Measurements from ENCODE around the gene CARMIL1. TPM values are rescaled to one million over a fixed set of nuclear protein-coding genes. Genes with fewer than 3 reads are reported as not detected.

The CARMIL1 gene
- total and polyA plus RNA-seq, 11 donors, result 2.4 to 9.1 (median 5.3) TPM

- H3K36me3 ChIP-seq, result no peaks in the 10 kb centered on the region
- H3K9me3 ChIP-seq, result no peaks in the 10 kb centered on the region
- ATAC-seq (no peak), DNase-seq (no peak)
- no peak for TF ChIP-seq CTCF (IDR thresholded peaks at IDR 0.05)
- no peak for TF ChIP-seq POLR2A (IDR thresholded peaks at IDR 0.05)
- WGBS, 4 donors, result 67 to 84% (median 75%) methylated on average over 7 of the region's 7 CpGs
- no peak overlapping the region for H3K27ac ChIP-seq
- H3K4me1 ChIP-seq, result no peaks in the 10 kb centered on the region
- H3K4me3 ChIP-seq, result no peak overlapping the region
- intact Hi-C loops (cut with DNase I), result no loop called here
- H3K27me3 ChIP-seq, result no peaks in the 10 kb centered on the region
Measured at GRCh38 chr6:25257686-25258348, 21.4 kb upstream of the CARMIL1 start.

GRCh38 chr6:25259756-25260155 lies 19.4 kb upstream of the CARMIL1 start:
- ATAC-seq, result no peak
- WGBS, 4 donors, result 94 to 95% (median 95%) methylated on average over 4 of the region's 4 CpGs
- H3K27ac ChIP-seq, result no peak overlapping the region
- H3K27me3 ChIP-seq, result no peaks in the 10 kb centered on the region
- no peaks in the 10 kb centered on the region for H3K36me3 ChIP-seq
- DNase-seq, result no peak
- intact Hi-C loops (cut with DNase I), result loop anchor here in 3 of 10 donors (5.0 to 10.0 kb wide), 2 partner anchors 32 to 345 kb away; no protein-coding TSS in a partner anchor
- TF ChIP-seq POLR2A (IDR thresholded peaks at IDR 0.05) (no peak), CTCF (IDR thresholded peaks at IDR 0.05) (no peak)
- H3K9me3 ChIP-seq, result no peaks in the 10 kb centered on the region
- no peak overlapping the region for H3K4me3 ChIP-seq
- H3K4me1 ChIP-seq, result no peaks in the 10 kb centered on the region

GRCh38 chr6:25263657-25264056 lies 15.5 kb upstream of the CARMIL1 start:
- ATAC-seq, result no peak
- H3K9me3 ChIP-seq, result peaks cover 0 to 6% (median 0%) of the 10 kb centered on the region in 12 donors

More at GRCh38 chr6:25263657-25264056, 15.5 kb upstream of the CARMIL1 start:
- WGBS, 4 donors, result 66 to 79% (median 73%) methylated on average over 2 of the region's 2 CpGs
- no peaks in the 10 kb centered on the region for H3K36me3 ChIP-seq
- no peak for TF ChIP-seq CTCF (IDR thresholded peaks at IDR 0.05)
- no peak for TF ChIP-seq POLR2A (IDR thresholded peaks at IDR 0.05)
- no peak for DNase-seq
- H3K4me1 ChIP-seq, result peaks cover 0 to 8% (median 2%) of the 10 kb centered on the region in 12 donors
- H3K4me3 ChIP-seq, result no peak overlapping the region
- intact Hi-C loops (cut with DNase I), result loop anchor here in 4 of 10 donors (2.0 to 10.0 kb wide), 4 partner anchors 36 to 341 kb away; no protein-coding TSS in a partner anchor
- no peak overlapping the region for H3K27ac ChIP-seq
- no peaks in the 10 kb centered on the region for H3K27me3 ChIP-seq

Data from heart left ventricle (tissue), 16 donors.